Heart right ventricle (tissue), 16 donors: ENCODE measurements around the gene PMM2. TPM values are rescaled to one million over a fixed set of nuclear protein-coding genes. Genes with fewer than 3 reads are reported as not detected.

Experiments
- ATAC-seq, 8 donors: fragments of 200-7000 bp; cut with Tn5 transposase; one replicate each; pipeline ENCODE4 v1.9.1; 2020; ENCODE audit warnings: mild to moderate bottlenecking in 8 of 8, moderate library complexity in 8 of 8, moderate number of reproducible peaks in 1 of 8
- DNase-seq, 2 donors: peaks; one replicate each; pipeline ENCODE4 v3.0.0-alpha.2; 2020
- H3K27ac ChIP-seq, 10 donors: fragments of 200-600 bp; sonication (generic) in 2 of 10; one replicate each; pipeline versions ENCODE4 v1.5.0 to v1.8.0; 2020 to 2022; ENCODE audit warnings: mild to moderate bottlenecking in 3 of 10
- H3K27me3 ChIP-seq, 7 donors: fragments of 200-600 bp; one replicate each; pipeline ENCODE4 v1.8.0; 2021 to 2022; ENCODE audit warnings: mild to moderate bottlenecking in 2 of 7
- H3K36me3 ChIP-seq, 9 donors: fragments of 200-600 bp; sonication (generic) in 1 of 9; one replicate each; pipeline versions ENCODE4 v1.5.0 to v1.8.0; 2020 to 2022; ENCODE audit warnings: mild to moderate bottlenecking in 2 of 9
- H3K4me1 ChIP-seq, 9 donors: fragments of 200-600 bp; sonication (generic) in 1 of 9; one replicate each; pipeline versions ENCODE4 v1.5.0 to v1.8.0; 2020 to 2022; ENCODE audit warnings: mild to moderate bottlenecking in 4 of 9
- H3K4me3 ChIP-seq, 10 donors: fragments of 200-600 bp; sonication (generic) in 2 of 10; one replicate each; pipeline versions ENCODE4 v1.5.0 to v1.8.0; 2020 to 2022; ENCODE audit warnings: mild to moderate bottlenecking in 7 of 10, moderate library complexity in 2 of 10
- H3K9me3 ChIP-seq, 11 donors: fragments of 200-600 bp in 10 of 11; sonication (generic) in 2 of 11; one replicate each; pipeline versions ENCODE4 v1.5.0 to v1.8.0; 2013 to 2022; ENCODE audit warnings: mild to moderate bottlenecking in 2 of 11, control low read depth in 1 of 11, moderate library complexity in 1 of 11
- CTCF ChIP-seq, 9 donors: fragments of 200-600 bp; sonication (generic) in 2 of 9; IDR thresholded peaks; one replicate each; pipeline versions ENCODE4 v1.5.0 to v1.8.0; 2021 to 2022; ENCODE audit warnings: antibody characterized with exemption in 9 of 9, mild to moderate bottlenecking in 5 of 9, moderate library complexity in 1 of 9
- WGBS, 2 donors: extraction: QIAGEN DNeasy Blood & Tissue Kit; methylation state at CpG; one replicate each; pipeline ENCODE4 v1.1.7; 2013; ENCODE audit warnings: inconsistent platforms in 1 of 2; 5-methylcytosine and 5-hydroxymethylcytosine counted together
- intact Hi-C, 10 donors: fragments of 100-400 bp; cut with DNase I; formaldehyde crosslinking; loops; one replicate each; pipeline versions ENCODE4 v1.11.1 to v1.14.2; 2022
- polyA plus RNA-seq, 2 donors: library from polyadenylated mRNA; stranded (reverse); fragments of 200-250 nt; gene quantifications; one replicate each; pipeline ENCODE4 v1.2.3, GENCODE V29; 2013
- total RNA-seq, 10 donors: library from RNA; stranded (reverse); fragmentation: NEBNext Ultra II Directional in 3 of 10; extraction: Animal tissue kit (Norgen Biotek cat#: 25700) in 3 of 10; gene quantifications; one replicate each; pipeline versions ENCODE4 v1.2.1 to v1.2.4, GENCODE V29; 2021 to 2023
- donor health status: Arrhythmogenic right ventricular cardiomyopathy.
- donor health status: ischemic (EF 13 %, LVEDD 7.1; RV severe dilation, severe dysfunction).
- donor health status: healthy with polysubstance abuse.
- donor health status: DM: no; HTN: yes; CAD: no.
- donor health status: DM: no; HTN: no; CAD: no.
- donor health status: ischemic (EF 25% LVEDD 6.9; RV normal size, moderate dysfunction).
- donor health status: ischemic (EF 25% LVEDD 5.7; RV mildly dilated, moderate dysfunction).
- donor health status: healthy.
- donor health status: DM: yes; HTN: yes; CAD: no.
- donor health status: Ischemic cardiomyopathy.
- donor health status: ischemic (EF 35%, LVEDD 5.7; RV mildly dilated, moderate dysfunction).
- donor health status: nonischemic (EF 11% LVEDD 7.7; RV severe dilation, severe dysfunction).
- donor health status: DM: yes; HTN: yes; CAD: no.
- donor health status: PGD.
- donor health status: ischemic (EF 29% LVEDD 5.4; RV normal size, mild dysfunction).
- donor health status: nonischemic (EF 23%, LVEDD 6.1; RV moderate dilation, normal function).

PMM2 gene
- total and polyA plus RNA-seq, 12 donors: 9.4 to 25.9 (median 13.9) TPM

GRCh38 chr16:8854298-8854948 is 56.8 kb downstream of the PMM2 start:
- peak overlapping the region in 6 of 10 donors; percentile 19 to 79 (median 56) for H3K27ac ChIP-seq
- no peak for ATAC-seq

GRCh38 chr16:8855051-8855786 is 57.6 kb downstream of the PMM2 start:
- H3K4me3 ChIP-seq: no peak overlapping the region
- H3K27me3 ChIP-seq: no peaks in the 10 kb centered on the region
- peak overlapping the region in 6 of 10 donors; percentile 22 to 79 (median 52) for H3K27ac ChIP-seq
- intact Hi-C loops: no loop called here
- DNase-seq: no peak
- no peak for ATAC-seq
- peaks cover 3 to 72% (median 30%) of the 10 kb centered on the region in 9 donors for H3K4me1 ChIP-seq
- H3K36me3 ChIP-seq: peaks cover 0 to 84% (median 6%) of the 10 kb centered on the region in 9 donors
- no peaks in the 10 kb centered on the region for H3K9me3 ChIP-seq
- TF ChIP-seq CTCF (IDR thresholded peaks at IDR 0.05): no peak
- WGBS, 2 donors: 84% methylated on average over 11 of the region's 11 CpGs

More at GRCh38 chr16:8854298-8854948, 56.8 kb downstream of the PMM2 start:
- 92 to 93% methylated on average over 9 of the region's 9 CpGs for WGBS, 2 donors
- no peak for TF ChIP-seq CTCF (IDR thresholded peaks at IDR 0.05)
- H3K4me3 ChIP-seq: no peak overlapping the region
- intact Hi-C loops: no loop called here
- no peaks in the 10 kb centered on the region for H3K27me3 ChIP-seq
- DNase-seq: no peak
- H3K9me3 ChIP-seq: no peaks in the 10 kb centered on the region
- peaks cover 0 to 92% (median 13%) of the 10 kb centered on the region in 9 donors for H3K36me3 ChIP-seq
- H3K4me1 ChIP-seq: peaks cover 4 to 73% (median 33%) of the 10 kb centered on the region in 9 donors

- H3K27me3 ChIP-seq: no peaks in the 10 kb centered on the region
- H3K27ac ChIP-seq: peak overlapping the region in 7 of 10 donors; percentile 22 to 64 (median 56)
- 51 to 71% methylated on average over 5 of the region's 5 CpGs for WGBS, 2 donors
- no peak for TF ChIP-seq CTCF (IDR thresholded peaks at IDR 0.05)
- peaks cover 0 to 79% (median 6%) of the 10 kb centered on the region in 9 donors for H3K36me3 ChIP-seq
- DNase-seq (no peak), ATAC-seq (no peak)
- no peak overlapping the region for H3K4me3 ChIP-seq
- no peaks in the 10 kb centered on the region for H3K9me3 ChIP-seq
- peaks cover 0 to 72% (median 33%) of the 10 kb centered on the region in 9 donors for H3K4me1 ChIP-seq
- intact Hi-C loops: no loop called here
These were observed 58.3 kb downstream of the PMM2 start for GRCh38 chr16:8855972-8856371.

GRCh38 chr16:8858994-8859912 is 61.6 kb downstream of the PMM2 start:
- H3K4me3 ChIP-seq: no peak overlapping the region
- peaks cover 0 to 48% (median 5%) of the 10 kb centered on the region in 9 donors for H3K36me3 ChIP-seq
- H3K27me3 ChIP-seq: no peaks in the 10 kb centered on the region
- H3K27ac ChIP-seq: peak overlapping the region in 6 of 10 donors; percentile 43 to 96 (median 81)
- no peak for ATAC-seq
- H3K4me1 ChIP-seq: peaks cover 10 to 76% (median 39%) of the 10 kb centered on the region in 9 donors
- H3K9me3 ChIP-seq: no peaks in the 10 kb centered on the region
- intact Hi-C loops: no loop called here
- DNase-seq: no peak
- 90 to 91% methylated on average over 31 of the region's 31 CpGs for WGBS, 2 donors
- TF ChIP-seq CTCF (IDR thresholded peaks at IDR 0.05): no peak
